Small intestine (tissue), 7 donors: ENCODE measurements around the gene WWTR1. TPM values are rescaled to one million over a fixed set of nuclear protein-coding genes. Genes with fewer than 3 reads are reported as not detected.

Experiments used
- DNase-seq, 2 donors: peaks; one replicate each; pipeline versions ENCODE4 v3.0.0 to v3.0.0-alpha.2; 2013
- FAIRE-seq: peaks from 2 replicates; lab custom pipeline; 2012; peaks lifted over from hg19 to GRCh38; lab: Jason Lieb, UNC
- H3K27ac ChIP-seq, 3 donors: one replicate each; pipeline ENCODE4 v1.5.1; 2013; ENCODE audit warnings: low read length in 2 of 3, mild to moderate bottlenecking in 2 of 3, control low read depth in 1 of 3, inconsistent platforms in 1 of 3, low read depth in 1 of 3, moderate library complexity in 1 of 3
- H3K27me3 ChIP-seq, 3 donors: one replicate each; pipeline ENCODE4 v1.6.1; 2013; ENCODE audit warnings: low read length in 3 of 3, inconsistent platforms in 1 of 3; ENCODE audit not compliant: control insufficient read depth in 3 of 3, insufficient read depth in 3 of 3
- H3K36me3 ChIP-seq, 3 donors: one replicate each; pipeline ENCODE4 v1.6.1; 2013; ENCODE audit warnings: low read length in 3 of 3, inconsistent platforms in 1 of 3, low read depth in 1 of 3, mild to moderate bottlenecking in 1 of 3, moderate library complexity in 1 of 3; ENCODE audit not compliant: control insufficient read depth in 3 of 3, insufficient read depth in 2 of 3
- H3K4me1 ChIP-seq, 3 donors: one replicate each; pipeline ENCODE4 v1.6.1; 2013; ENCODE audit warnings: low read length in 2 of 3, inconsistent platforms in 1 of 3, low read depth in 1 of 3, mild to moderate bottlenecking in 1 of 3, moderate library complexity in 1 of 3; ENCODE audit not compliant: control insufficient read depth in 3 of 3, insufficient read depth in 2 of 3
- H3K4me3 ChIP-seq, 3 donors: one replicate each; pipeline ENCODE4 v1.5.1; 2013; ENCODE audit warnings: low read length in 3 of 3, control low read depth in 1 of 3, inconsistent platforms in 1 of 3, low read depth in 1 of 3, mild to moderate bottlenecking in 1 of 3, moderate library complexity in 1 of 3
- H3K9me3 ChIP-seq, 2 donors: one replicate each; pipeline ENCODE4 v1.6.1; 2013; ENCODE audit warnings: low read depth in 1 of 2, low read length in 1 of 2; ENCODE audit not compliant: control insufficient read depth in 2 of 2, insufficient read depth in 1 of 2
- WGBS, 3 donors: extraction: QIAGEN DNeasy Blood & Tissue Kit; methylation state at CpG; one replicate each; pipeline ENCODE4 v1.1.7; 2013; 5-methylcytosine and 5-hydroxymethylcytosine counted together
- polyA plus RNA-seq, 4 donors: library from polyadenylated mRNA; stranded (reverse) in 3 of 4; unstranded in 1 of 4; fragments of 200-250 nt in 3 of 4; fragments of 120-200 nt in 1 of 4; gene quantifications; one replicate each; pipeline versions ENCODE4 v1.2.1 to v1.2.3, GENCODE V29; 2013
- donor health status: healthy with polysubstance abuse.
- donor health status: control.
- donor health status: control.
- donor health status: Bipolar disorder and iron deficiency.
- donor health status: healthy.

Gene WWTR1
- polyA plus RNA-seq, 4 donors: 2.0 to 27.3 (median 15.0) TPM

GRCh38 chr3:149554826-149555225, 103.0 kb downstream of the WWTR1 start:
- Histone ChIP-seq H3K9me3 (no peaks in the 10 kb centered on the region), H3K27ac (no peak overlapping the region), H3K27me3 (no peaks in the 10 kb centered on the region), H3K36me3 (no peaks in the 10 kb centered on the region), H3K4me1 (peaks cover 0 to 4% (median 0%) of the 10 kb centered on the region in 3 donors), H3K4me3 (no peak overlapping the region)
- DNase-seq (peak in 1 of 2 donors; percentile 36), FAIRE-seq (no peak)
- 12 to 32% (median 14%) methylated on average over 4 of the region's 4 CpGs for WGBS, 3 donors

GRCh38 chr3:149553781-149554451, 103.9 kb downstream of the WWTR1 start:
- WGBS, 3 donors: 50 to 76% (median 71%) methylated on average over 13 of the region's 13 CpGs
- peak overlapping the region in 2 of 3 donors; percentile 37 to 68 for H3K27ac ChIP-seq

GRCh38 chr3:149552700-149553099, 105.1 kb downstream of the WWTR1 start:
- no peaks in the 10 kb centered on the region for H3K9me3 ChIP-seq
- H3K4me3 ChIP-seq: no peak overlapping the region
- WGBS, 3 donors: 71 to 85% (median 80%) methylated on average over 2 of the region's 2 CpGs
- FAIRE-seq: no peak
- H3K27me3 ChIP-seq: no peaks in the 10 kb centered on the region
- H3K27ac ChIP-seq: no peak overlapping the region
- peaks cover 0 to 8% (median 4%) of the 10 kb centered on the region in 3 donors for H3K4me1 ChIP-seq
- no peak for DNase-seq
- H3K36me3 ChIP-seq: no peaks in the 10 kb centered on the region

More at GRCh38 chr3:149553781-149554451, 103.9 kb downstream of the WWTR1 start:
- DNase-seq (no peak), FAIRE-seq (no peak)
- no peak overlapping the region for H3K4me3 ChIP-seq
- peaks cover 0 to 4% (median 0%) of the 10 kb centered on the region in 3 donors for H3K4me1 ChIP-seq
- no peaks in the 10 kb centered on the region for H3K9me3 ChIP-seq
- no peaks in the 10 kb centered on the region for H3K27me3 ChIP-seq
- no peaks in the 10 kb centered on the region for H3K36me3 ChIP-seq

- H3K9me3 ChIP-seq: no peaks in the 10 kb centered on the region
- H3K4me1 ChIP-seq: peaks cover 0 to 8% (median 4%) of the 10 kb centered on the region in 3 donors
- H3K27me3 ChIP-seq: no peaks in the 10 kb centered on the region
- H3K4me3 ChIP-seq: no peak overlapping the region
- no peaks in the 10 kb centered on the region for H3K36me3 ChIP-seq
- DNase-seq (no peak), FAIRE-seq (no peak)
- no peak overlapping the region for H3K27ac ChIP-seq
Observed at GRCh38 chr3:149551500-149551899, 106.3 kb downstream of the WWTR1 start.

- H3K4me3 ChIP-seq: no peak overlapping the region
- WGBS, 3 donors: 90 to 99% (median 98%) methylated on average over 4 of the region's 4 CpGs
- no peak for DNase-seq
- H3K4me1 ChIP-seq: peaks cover 0 to 4% (median 3%) of the 10 kb centered on the region in 3 donors
- peaks cover 0 to 3% (median 0%) of the 10 kb centered on the region in 3 donors for H3K36me3 ChIP-seq
- peak overlapping the region in 2 of 3 donors; percentile 16 to 80 for H3K27ac ChIP-seq
- H3K27me3 ChIP-seq: no peaks in the 10 kb centered on the region
- FAIRE-seq: no peak
- no peaks in the 10 kb centered on the region for H3K9me3 ChIP-seq
Observed at GRCh38 chr3:149548669-149549065, 109.2 kb downstream of the WWTR1 start.

GRCh38 chr3:149547954-149548668, 109.7 kb downstream of the WWTR1 start:
- peak overlapping the region in 2 of 3 donors; percentile 16 to 80 for H3K27ac ChIP-seq

GRCh38 chr3:149547413-149547812, 110.4 kb downstream of the WWTR1 start:
- no peak for DNase-seq
- no peak for FAIRE-seq
- peaks cover 0 to 4% (median 3%) of the 10 kb centered on the region in 3 donors for H3K4me1 ChIP-seq
- peaks cover 0 to 3% (median 0%) of the 10 kb centered on the region in 3 donors for H3K36me3 ChIP-seq
- H3K27ac ChIP-seq: no peak overlapping the region
- H3K9me3 ChIP-seq: no peaks in the 10 kb centered on the region
- no peaks in the 10 kb centered on the region for H3K27me3 ChIP-seq
- WGBS, 3 donors: 60 to 84% (median 75%) methylated on average over 9 of the region's 9 CpGs
- H3K4me3 ChIP-seq: no peak overlapping the region

More at GRCh38 chr3:149547954-149548668, 109.7 kb downstream of the WWTR1 start:
- Histone ChIP-seq H3K9me3 (no peaks in the 10 kb centered on the region), H3K27me3 (no peaks in the 10 kb centered on the region), H3K4me1 (peaks cover 0 to 4% (median 3%) of the 10 kb centered on the region in 3 donors), H3K36me3 (peaks cover 0 to 3% (median 0%) of the 10 kb centered on the region in 3 donors), H3K4me3 (no peak overlapping the region)
- DNase-seq (no peak), FAIRE-seq (no peak)
- WGBS, 3 donors: 47 to 55% (median 53%) methylated on average over 13 of the region's 13 CpGs

GRCh38 chr3:149545049-149545448, 112.8 kb downstream of the WWTR1 start:
- Histone ChIP-seq H3K4me3 (no peak overlapping the region), H3K27ac (no peak overlapping the region), H3K27me3 (no peaks in the 10 kb centered on the region), H3K9me3 (no peaks in the 10 kb centered on the region), H3K36me3 (peaks cover 0 to 10% (median 0%) of the 10 kb centered on the region in 3 donors), H3K4me1 (peaks cover 0 to 4% (median 3%) of the 10 kb centered on the region in 3 donors)
- WGBS, 3 donors: 93 to 97% (median 94%) methylated on average over 2 of the region's 2 CpGs
- no peak for FAIRE-seq
- no peak for DNase-seq
